Fibroblast of lung (primary cell): ENCODE data around the gene KIF4A. TPM values are rescaled to one million over a fixed set of nuclear protein-coding genes. Genes with fewer than 3 reads are reported as not detected.

Experiments
- DNase-seq, 2 donors: peaks; one replicate each; pipeline versions ENCODE4 v3.0.0 to v3.0.0-alpha.2; 2010; ENCODE audit warnings: low read depth in 2 of 2
- H2AFZ ChIP-seq: 2 replicates; pipeline ENCODE4 v1.5.1; 2012; ENCODE audit warnings: low read length, control low read depth, inconsistent platforms
- H3K27ac ChIP-seq: 2 replicates; pipeline ENCODE4 v1.5.1; 2011; ENCODE audit warnings: low read length, control low read depth; ENCODE audit not compliant: insufficient read depth
- H3K27me3 ChIP-seq: 2 replicates; pipeline ENCODE4 v1.5.1; 2011; ENCODE audit warnings: mild to moderate bottlenecking, low read length; ENCODE audit not compliant: control insufficient read depth, insufficient read depth
- H3K36me3 ChIP-seq: 2 replicates; pipeline ENCODE4 v1.5.1; 2011; ENCODE audit warnings: low read length; ENCODE audit not compliant: control insufficient read depth, insufficient read depth
- H3K4me1 ChIP-seq: 2 replicates; pipeline ENCODE4 v1.5.1; 2011; ENCODE audit warnings: low read length; ENCODE audit not compliant: control insufficient read depth, insufficient read depth; ENCODE audit errors: extremely low read depth
- H3K4me2 ChIP-seq: 2 replicates; pipeline ENCODE4 v1.5.1; 2011; ENCODE audit warnings: low read length, control low read depth; ENCODE audit not compliant: insufficient read depth; ENCODE audit errors: extremely low read depth
- H3K4me3 ChIP-seq, 4 experiments: fragments of 200-600 bp in 1 of 4; sonication (generic) in 1 of 4; replicated peaks in 1 of 4; 2 replicates each; pipeline ENCODE4 v1.5.1; 2011 to 2016; ENCODE audit warnings: low read length in 4 of 4, low read depth in 3 of 4, mild to moderate bottlenecking in 3 of 4, control low read depth in 2 of 4, inconsistent platforms in 1 of 4, mixed read lengths in 1 of 4; ENCODE audit not compliant: insufficient read depth in 1 of 4; ENCODE audit errors: control extremely low read depth in 1 of 4
- H3K79me2 ChIP-seq: 2 replicates; pipeline ENCODE4 v1.5.1; 2012; ENCODE audit warnings: mild to moderate bottlenecking, low read length, inconsistent platforms; ENCODE audit not compliant: control insufficient read depth, insufficient read depth
- H3K9ac ChIP-seq: 2 replicates; pipeline ENCODE4 v1.5.1; 2011; ENCODE audit warnings: mild to moderate bottlenecking, low read length, control low read depth; ENCODE audit not compliant: insufficient read depth
- H3K9me3 ChIP-seq: 2 replicates; pipeline ENCODE4 v1.5.1; 2012; ENCODE audit warnings: low read depth, low read length; ENCODE audit not compliant: control insufficient read depth, insufficient read depth
- H4K20me1 ChIP-seq: 2 replicates; pipeline ENCODE4 v1.5.1; 2011; ENCODE audit warnings: low read length; ENCODE audit not compliant: control insufficient read depth, insufficient read depth; ENCODE audit errors: extremely low read depth
- EZH2 ChIP-seq: IDR thresholded peaks from 2 replicates; pipeline ENCODE4 v1.5.1; 2012; ENCODE audit warnings: low read length, control low read depth, mild to moderate bottlenecking; ENCODE audit errors: missing control alignments
- polyA plus RNA-seq, 2 donors: library from polyadenylated mRNA; depleted of rRNA in 1 of 2; stranded (reverse) in 1 of 2; unstranded in 1 of 2; fragments of >200 nt; gene quantifications; 2 replicates each; pipeline ENCODE4 v1.2.1, GENCODE V29; 2011 to 2012; ENCODE audit warnings: missing spikeins in 1 of 2
- total RNA-seq: library from RNA; depleted of rRNA; stranded (reverse); fragments of >200 nt; gene quantifications from 2 replicates; pipeline ENCODE4 v1.2.1, GENCODE V29; 2014
- TF ChIP-seq, protein P1 (sequence below), 2 donors: IDR thresholded peaks in 1 of 2; conservative IDR thresholded peaks in 1 of 2; 1 replicate in 1 of 2; 2 replicates in 1 of 2; pipeline ENCODE4 v1.5.1; 2011 to 2012; ENCODE audit warnings: low read length in 2 of 2, control low read depth in 1 of 2, inconsistent platforms in 1 of 2, low read depth in 1 of 2, mild to moderate bottlenecking in 1 of 2

The KIF4A gene
- total and polyA plus RNA-seq, 2 donors (not counting 1 experiment from before 2014, with no cell fraction given), result 5.6 to 7.1 TPM

DNA sequence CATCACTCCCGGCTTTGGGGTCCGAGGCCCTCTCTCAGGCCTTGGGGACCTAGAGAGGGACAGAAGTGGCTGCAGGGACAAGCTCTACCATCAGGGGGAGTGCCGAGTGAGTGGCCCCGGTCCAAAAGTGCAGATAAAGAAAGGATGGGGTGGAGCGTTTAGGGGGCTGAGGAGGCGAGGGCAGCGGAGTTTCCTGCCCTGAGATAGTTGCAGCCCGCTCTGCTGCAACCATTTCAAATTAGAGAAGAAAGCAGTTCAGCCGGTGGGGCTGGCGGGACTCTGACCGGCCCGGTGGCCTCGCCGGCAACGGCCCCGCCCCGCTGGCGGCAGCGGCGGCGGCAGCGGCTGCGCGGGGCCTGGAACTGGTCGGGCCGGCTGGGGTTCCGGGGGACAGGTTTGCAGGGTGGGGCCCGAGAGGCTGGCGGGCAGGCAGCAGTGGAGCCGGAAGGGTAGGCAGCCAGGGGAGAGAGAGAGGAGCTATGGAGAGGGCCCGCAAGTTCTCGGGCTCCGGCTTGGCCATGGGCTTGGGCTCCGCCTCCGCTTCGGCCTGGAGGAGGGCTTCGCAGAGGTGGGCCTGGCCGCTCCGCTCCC is 162.3 kb downstream of the KIF4A start:
- Histone ChIP-seq H3K27me3 (no peaks in the 10 kb centered on the region), H3K27ac (no peak overlapping the region), H3K79me2 (no peaks in the 10 kb centered on the region), H3K9me3 (no peaks in the 10 kb centered on the region), H4K20me1 (no peaks in the 10 kb centered on the region), H3K36me3 (no peaks in the 10 kb centered on the region), H3K9ac (peak overlapping the region; percentile 23), H3K4me1 (peaks cover 4% of the 10 kb centered on the region), H3K4me2 (peak overlapping the region; percentile 82), H2AFZ (peak overlapping the region; percentile 70), H3K4me3 (peak overlapping the region; percentile 51 to 62 (median 53))
- TF ChIP-seq, protein P1, sequence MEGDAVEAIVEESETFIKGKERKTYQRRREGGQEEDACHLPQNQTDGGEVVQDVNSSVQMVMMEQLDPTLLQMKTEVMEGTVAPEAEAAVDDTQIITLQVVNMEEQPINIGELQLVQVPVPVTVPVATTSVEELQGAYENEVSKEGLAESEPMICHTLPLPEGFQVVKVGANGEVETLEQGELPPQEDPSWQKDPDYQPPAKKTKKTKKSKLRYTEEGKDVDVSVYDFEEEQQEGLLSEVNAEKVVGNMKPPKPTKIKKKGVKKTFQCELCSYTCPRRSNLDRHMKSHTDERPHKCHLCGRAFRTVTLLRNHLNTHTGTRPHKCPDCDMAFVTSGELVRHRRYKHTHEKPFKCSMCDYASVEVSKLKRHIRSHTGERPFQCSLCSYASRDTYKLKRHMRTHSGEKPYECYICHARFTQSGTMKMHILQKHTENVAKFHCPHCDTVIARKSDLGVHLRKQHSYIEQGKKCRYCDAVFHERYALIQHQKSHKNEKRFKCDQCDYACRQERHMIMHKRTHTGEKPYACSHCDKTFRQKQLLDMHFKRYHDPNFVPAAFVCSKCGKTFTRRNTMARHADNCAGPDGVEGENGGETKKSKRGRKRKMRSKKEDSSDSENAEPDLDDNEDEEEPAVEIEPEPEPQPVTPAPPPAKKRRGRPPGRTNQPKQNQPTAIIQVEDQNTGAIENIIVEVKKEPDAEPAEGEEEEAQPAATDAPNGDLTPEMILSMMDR (conservative IDR thresholded peaks at IDR 0.05 in 1 of 2, IDR thresholded peaks at IDR 0.05 in 1 of 2; ENCODE audit: low read depth in 1 of 2, low read length in 2 of 2), result peak; percentile 64 to 69
- TF ChIP-seq EZH2, result no peak
- DNase-seq, result peak; percentile 21 to 35

- Histone ChIP-seq H3K79me2 (no peaks in the 10 kb centered on the region), H3K9me3 (no peaks in the 10 kb centered on the region), H4K20me1 (no peaks in the 10 kb centered on the region), H3K9ac (no peak overlapping the region), H2AFZ (no peak overlapping the region), H3K27ac (no peak overlapping the region), H3K36me3 (no peaks in the 10 kb centered on the region), H3K4me3 (peak overlapping the region; percentile 51 to 62 (median 53)), H3K27me3 (no peaks in the 10 kb centered on the region), H3K4me1 (peaks cover 4% of the 10 kb centered on the region), H3K4me2 (peak overlapping the region; percentile 82)
- no peak for DNase-seq
- no peak for TF ChIP-seq EZH2
- TF ChIP-seq, protein P1 (conservative IDR thresholded peaks at IDR 0.05 in 1 of 2, IDR thresholded peaks at IDR 0.05 in 1 of 2; ENCODE audit: low read depth in 1 of 2, low read length in 2 of 2), result no peak
These were observed 163.2 kb downstream of the KIF4A start for GRCh38 chrX:70453024-70453618.

DNA sequence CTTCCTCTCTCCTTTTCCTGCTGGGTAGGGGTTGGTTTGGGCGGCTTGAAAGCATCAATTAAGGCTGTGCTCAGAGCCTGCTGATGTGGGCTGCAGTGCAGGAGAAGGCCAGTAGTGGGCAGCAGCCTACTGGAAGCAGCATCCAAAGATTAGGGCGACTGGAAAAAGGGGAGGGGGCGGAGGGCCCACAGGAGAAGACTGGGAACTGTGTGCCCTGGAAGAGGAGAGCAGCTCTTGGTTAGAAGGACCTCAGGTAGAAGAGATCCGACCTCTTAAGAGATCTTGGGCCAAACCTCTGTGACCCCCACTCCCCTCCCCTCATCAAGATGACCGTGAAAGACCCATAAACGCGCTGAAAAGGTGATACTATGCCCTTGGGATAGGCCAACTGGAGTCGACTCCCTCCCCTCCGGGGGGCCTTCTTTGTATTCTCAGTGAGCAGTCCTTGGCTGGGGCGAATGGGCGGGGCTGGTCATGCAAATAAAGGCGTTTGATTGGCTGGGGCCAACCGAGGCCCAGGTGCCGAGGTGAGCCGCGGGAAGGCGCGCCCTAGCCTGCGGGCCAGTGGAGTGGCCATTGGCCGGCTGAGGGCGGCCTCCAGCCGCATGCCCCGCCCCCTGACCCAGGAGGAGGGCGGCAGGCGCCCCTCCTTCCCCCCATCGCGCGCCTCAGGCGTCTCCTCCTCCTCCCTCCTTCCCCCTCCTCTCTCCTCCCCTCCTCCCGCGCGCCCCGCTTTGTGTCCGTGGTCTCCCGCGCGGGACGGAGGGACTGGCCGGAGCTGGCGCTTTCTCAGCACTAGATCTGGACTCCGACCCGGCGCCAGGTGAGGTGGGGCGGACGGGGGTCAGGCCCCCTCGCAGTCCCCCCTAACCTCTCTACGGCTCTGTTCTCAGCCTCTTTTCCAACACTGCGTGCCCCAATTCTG is 164.8 kb downstream of the KIF4A start:
- peak; percentile 43 to 66 for DNase-seq
- Histone ChIP-seq H3K27ac (no peak overlapping the region), H2AFZ (peak overlapping the region; percentile 10), H3K4me3 (peak overlapping the region; percentile 41 to 62 (median 54)), H3K9ac (peak overlapping the region; percentile 20), H3K36me3 (no peaks in the 10 kb centered on the region), H4K20me1 (no peaks in the 10 kb centered on the region), H3K79me2 (no peaks in the 10 kb centered on the region), H3K9me3 (no peaks in the 10 kb centered on the region), H3K4me2 (peak overlapping the region; percentile 66), H3K27me3 (no peaks in the 10 kb centered on the region), H3K4me1 (peaks cover 4% of the 10 kb centered on the region)
- TF ChIP-seq, protein P1 (conservative IDR thresholded peaks at IDR 0.05 in 1 of 2, IDR thresholded peaks at IDR 0.05 in 1 of 2; ENCODE audit: low read depth in 1 of 2, low read length in 2 of 2), result peak; percentile 89 to 92
- no peak for TF ChIP-seq EZH2
